DMS53 treated with DMSO at 0.1 percent for 48 hours (cell line): Measurements from ENCODE around the gene FREY1.

ENCODE experiments used
- DNase-seq: peaks from one replicate; lab custom pipeline; 2025; ENCODE audit not compliant: unreplicated experiment; lab: John Stamatoyannopoulos, UW

FREY1 gene, protein sequence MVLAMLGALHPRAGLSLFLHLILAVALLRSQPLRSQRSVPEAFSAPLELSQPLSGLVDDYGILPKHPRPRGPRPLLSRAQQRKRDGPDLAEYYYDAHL

DNA sequence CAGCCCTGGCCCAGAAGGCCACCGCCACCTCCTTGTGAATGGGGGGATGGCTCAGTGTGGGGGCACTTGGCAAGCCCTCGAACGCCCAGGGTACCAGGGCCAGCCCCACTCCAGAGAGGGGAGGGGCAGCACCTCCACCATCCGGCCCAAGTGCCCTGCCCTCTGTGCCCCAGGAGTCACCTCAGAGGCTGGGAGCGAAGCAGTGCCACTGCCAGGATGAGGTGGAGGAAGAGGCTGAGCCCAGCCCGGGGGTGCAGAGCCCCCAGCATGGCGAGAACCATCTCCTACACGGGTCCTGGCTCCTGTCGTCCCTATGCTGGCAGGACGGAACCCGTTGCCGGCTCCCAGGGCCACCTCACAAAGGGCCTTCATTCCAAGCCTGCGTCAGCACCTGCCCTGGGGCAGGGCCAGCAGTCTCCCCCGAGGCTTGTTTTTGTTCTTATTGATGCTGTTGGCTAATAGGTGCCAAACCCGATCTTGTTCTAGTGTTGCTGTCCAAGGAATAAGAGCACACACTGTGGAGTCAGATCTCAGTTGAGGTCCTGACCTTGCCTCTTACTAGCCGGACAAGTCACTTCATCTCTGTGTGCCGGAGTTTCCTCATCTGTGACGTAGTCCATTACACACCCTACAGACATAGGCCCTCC is at the start of gene FREY1:
FREY1 (minus strand) TSS at position 307 of the 647 bp plus-strand sequence; CDS start at position 281, 26 bp downstream.
- DNase-seq: no peak

DNA sequence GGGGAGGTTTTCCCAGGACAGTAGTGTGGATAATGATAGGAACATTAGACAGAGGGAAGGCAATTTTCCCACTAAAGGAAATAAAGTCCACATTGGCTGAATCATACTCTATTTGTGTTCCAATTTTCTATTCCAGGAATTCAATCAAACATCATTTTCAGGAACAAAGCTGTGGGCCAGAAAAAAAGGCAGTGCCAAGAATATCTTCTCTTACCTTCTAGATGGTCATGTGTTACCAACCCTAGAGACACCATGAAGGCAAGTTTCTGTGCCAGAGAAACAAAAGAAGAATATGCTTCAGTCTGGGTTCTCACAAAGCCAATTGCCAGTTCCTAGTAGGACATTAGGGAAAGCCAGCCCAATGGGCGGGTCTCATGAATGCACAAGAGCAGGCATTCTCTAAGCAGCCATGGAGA is 42.9 kb upstream of the FREY1 start:
- no peak for DNase-seq

DNA sequence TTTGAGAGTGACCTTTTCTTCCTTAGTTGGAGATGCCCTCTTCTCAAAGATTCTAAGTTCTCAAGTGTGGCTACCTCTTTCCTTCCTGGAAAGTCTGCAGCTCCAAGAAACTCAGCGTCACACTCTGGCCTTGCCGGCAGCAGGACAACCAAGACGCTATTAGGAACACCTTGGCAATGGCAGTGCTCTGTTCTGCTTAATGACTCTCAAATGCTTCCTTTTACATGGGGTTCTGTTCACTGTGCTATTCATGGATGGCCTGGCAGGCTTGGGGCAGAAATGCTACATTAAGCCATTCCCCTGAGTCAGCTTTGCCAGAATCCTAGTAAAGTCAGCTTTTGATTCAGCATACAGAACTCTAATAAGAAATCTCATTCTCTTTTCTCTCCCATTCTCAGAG is 41.3 kb upstream of the FREY1 start:
- no peak for DNase-seq

DNA sequence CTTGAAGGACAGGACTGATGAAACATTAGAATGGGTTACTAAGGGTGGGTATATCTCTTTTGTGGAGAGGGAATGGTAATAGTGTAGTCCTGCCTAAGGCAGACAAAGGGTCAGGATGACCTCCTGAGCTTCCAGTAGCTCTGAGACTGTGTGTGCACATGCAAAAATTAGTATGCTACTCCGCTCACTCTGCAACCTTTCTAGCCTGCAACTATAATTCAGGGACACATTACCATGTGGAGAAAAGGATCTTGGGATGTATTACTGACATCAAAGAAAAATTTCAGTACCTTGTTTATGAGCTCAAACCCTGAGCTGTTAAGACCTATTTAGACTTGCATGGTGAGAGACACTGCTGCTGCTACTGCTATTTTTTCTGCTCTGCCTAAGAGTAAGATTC is 40.8 kb upstream of the FREY1 start:
- DNase-seq: no peak

DNA sequence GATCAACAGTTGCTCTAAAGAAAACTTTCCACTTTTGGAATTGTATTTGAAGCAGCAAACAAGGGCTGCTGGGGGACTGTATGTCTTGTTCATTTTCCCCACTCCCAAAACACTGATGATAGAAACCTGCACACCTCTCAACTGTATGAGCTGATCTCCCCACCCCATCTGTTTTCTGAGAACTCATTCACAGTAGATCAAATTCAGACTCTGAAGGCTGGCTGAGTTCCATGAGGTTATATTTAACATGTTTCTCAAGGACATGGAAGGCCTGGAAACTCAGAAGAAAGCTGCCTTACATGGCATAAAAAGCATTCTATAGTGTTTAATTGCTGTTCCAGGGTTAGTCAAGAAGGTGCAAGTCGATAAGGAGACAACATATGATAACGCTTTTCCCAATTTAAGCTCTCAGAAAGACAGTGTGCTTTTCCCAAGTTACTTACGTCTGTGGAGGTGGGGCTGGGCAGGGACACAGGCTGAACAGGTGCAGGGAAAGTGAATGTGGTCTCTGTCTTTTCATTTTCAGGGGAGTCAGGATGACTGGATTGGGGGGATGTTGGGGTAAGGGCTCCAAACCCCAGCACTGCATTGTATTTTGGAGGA is 38.4 kb upstream of the FREY1 start:
- no peak for DNase-seq

DNA sequence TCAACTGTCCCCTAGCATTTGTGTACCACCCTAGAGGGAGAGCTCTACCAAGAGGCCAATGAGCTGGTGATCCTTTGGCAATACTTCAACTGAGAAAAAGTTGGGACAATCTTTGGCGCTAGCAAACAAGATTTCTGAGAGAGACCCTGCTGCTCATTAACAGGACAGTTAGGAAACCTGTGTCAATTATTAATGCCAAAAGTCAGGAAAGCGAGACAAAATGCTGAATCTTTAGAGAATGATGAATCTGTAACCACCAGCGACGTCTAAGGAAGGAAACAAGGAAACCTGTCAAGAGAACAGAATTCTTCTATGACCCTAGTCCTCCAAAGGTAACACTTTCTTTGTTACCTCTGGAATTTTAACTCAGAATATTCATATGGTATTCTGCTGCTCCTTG is 35.3 kb upstream of the FREY1 start:
- DNase-seq: no peak

DNA sequence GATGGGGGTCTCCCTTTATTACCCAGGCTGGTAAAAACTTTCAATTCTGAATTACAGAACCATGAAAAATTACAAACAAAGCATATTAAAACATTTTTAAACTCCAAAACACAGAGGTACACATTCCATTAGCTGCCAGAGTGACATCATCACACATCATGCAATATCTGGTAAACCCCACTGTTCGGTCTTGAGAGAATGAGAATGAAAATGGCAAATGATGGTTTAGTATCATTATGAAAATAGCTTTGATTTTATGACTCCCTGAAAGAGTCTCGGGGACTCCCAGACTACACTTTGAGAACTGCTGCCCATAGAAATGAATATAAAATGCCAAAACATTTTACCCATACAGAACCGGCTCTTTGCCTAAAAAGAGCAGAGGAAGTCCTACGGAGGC is 34.2 kb upstream of the FREY1 start:
- DNase-seq: no peak

DNA sequence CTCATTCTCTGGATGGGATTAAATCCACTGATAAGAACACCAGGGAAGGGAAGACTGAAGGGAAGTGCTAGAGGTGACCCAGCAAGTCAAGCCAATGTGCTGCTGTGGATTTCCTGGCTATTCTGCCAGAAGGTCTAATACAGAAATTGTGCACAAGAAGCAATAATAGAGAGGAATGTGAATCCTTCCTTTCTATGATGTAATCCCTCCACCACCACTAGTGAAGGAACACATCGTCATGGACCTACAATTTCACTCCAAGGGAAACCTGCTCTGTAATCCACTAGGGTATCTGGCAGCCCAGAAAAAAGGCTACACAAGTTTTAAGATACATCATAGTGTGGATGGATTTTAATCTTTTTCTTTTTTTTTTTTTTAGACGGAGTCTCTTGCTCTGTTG is 32.8 kb upstream of the FREY1 start:
- no peak for DNase-seq

DNA sequence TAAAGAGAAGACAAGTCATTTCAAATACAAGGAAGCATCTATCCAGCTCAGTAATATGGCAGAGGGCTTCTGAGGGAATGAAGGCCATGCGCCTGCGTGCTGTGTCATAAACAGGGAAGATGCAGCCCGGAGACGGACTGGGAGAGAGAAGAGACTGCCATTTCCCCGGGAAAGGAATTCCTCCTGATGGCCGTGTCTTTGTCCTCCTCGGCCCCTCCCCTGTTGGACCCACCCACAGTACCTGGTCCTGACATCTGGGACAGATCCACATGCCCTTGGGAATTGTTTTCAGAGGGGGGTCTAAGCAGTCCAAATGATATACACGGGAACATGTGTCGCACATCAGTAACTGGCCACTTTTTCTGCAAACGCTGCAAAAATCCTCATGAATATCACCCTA is 30.8 kb upstream of the FREY1 start:
- DNase-seq: no peak

DNA sequence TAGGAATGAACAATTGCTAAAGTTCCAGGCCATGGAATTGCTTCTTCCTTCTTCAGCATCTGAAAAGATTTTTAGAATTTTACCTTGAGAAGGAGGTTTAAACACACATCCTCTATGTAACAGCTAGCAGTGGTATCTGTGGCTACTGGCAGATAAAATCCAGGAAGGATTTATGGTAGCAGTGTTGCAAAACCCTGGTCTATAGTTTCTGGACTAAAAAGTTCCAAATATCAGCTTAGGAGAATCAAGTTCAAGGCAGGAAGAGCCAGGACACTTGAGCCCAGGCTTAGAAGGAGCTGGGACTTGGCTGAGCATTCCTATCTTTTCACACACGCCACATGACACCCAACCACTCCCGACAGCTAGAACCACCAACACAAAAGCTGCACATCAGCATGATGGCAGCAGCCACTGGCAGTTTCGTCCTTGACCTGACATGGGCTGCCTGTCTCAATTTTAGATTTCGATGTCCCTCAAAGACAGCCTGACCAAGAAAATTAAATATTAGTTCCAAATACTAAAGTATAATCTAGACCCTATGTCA is 29.5 kb upstream of the FREY1 start:
- DNase-seq: no peak

DNA sequence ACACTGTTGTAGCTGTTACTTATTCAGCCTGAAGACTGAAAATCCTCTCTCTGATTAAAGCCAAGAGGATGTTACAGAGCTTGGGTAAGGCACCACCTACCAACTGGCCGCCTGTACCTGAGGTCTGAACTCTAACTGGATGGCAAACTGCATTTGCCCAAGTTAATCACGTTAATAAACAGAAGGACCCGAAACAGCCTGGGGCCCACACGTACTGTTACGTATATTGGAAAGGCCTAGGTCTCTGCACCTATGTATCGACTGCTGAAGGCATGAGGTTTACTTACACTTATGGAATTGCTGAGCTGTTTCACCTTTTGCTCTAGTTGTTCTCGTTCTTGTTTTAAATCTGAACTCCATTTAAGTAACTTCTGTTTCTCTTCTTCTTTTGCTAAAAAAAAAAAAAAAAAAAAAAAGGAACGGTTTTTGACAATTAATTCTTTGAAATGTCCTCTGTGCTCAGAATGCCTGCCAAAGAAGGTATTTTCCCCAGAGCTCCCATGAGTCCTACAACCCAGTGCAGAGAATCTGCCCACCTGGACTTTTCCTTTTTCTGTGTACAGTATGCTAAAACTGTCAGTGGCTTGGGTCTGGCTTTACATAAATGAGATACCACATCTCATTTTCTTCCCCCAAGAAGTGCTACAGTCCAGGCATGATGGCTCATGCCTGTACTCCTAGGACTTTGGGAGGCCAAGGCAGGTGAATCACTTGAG is 28.4 kb upstream of the FREY1 start:
- no peak for DNase-seq

DNA sequence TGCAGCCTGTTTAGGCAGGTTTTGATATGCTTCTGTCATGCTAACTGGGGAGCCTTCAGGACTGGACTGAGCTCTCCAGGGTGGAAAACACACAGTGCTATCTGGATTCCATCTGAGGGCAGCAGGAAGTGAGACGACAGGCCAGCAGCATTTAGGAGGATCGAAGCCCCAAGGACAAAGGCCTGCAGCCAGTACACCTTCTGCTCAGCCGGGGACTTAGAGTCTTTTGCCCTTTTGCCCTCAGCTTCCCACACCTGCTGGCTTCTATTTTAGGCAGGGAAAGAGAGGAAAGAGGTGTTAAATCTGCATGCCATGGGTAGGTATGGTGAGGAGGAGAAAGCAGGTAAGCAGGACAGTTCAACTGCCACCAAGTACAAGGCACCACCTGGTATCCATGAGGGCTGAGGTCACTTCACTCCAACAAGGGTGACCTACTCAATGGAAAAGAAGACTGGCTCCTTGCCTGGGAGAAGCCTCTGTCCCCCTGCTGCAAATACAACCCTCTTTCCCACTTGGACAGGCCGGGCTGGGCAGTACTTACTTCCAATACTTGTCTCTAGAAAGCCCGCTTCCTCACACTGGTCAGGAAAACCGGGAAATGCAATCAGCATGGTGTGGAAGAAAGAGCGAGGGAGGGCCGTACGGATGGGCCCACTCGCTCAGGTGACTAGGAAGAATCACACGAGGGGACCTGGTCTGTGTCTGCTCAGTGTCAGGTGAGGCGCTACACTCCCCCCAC is 27.7 kb upstream of the FREY1 start:
- no peak for DNase-seq

DNA sequence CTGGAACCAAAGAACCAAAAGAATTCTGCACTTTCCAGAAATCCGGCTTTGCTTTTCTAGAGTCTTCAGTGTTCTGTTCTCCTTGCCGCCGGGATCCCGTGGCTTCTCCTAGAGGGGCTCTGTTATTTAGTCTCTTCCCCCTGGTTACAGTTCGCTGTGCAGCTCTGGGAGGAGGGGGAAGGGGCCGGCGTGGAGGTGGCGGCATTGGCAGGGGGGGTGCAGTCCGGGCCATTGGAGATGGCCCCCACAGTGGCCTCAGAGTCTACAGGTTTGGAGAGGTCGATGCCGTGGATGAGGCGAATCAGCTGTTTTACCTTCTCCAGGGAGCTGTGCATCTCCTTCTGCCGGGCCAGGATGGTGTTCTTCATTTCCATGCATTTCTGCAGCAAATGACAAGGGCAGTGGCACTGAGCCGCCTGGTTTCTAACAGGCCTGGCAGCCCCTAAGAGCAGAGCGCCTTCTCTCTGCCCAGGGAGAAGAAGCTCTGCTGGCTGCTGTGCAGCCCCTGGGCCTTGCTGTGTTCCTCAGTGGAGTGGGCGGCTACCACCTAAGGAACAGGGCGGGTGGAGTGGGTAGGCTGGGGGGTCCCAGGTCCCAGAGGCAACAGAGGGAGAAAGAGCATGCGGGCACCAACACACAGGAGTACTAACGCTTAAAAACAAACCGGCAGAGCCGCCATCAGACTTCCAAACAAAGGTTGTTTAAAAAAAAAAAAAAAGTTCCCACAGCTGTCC is 26.9 kb upstream of the FREY1 start:
- no peak for DNase-seq

DNA sequence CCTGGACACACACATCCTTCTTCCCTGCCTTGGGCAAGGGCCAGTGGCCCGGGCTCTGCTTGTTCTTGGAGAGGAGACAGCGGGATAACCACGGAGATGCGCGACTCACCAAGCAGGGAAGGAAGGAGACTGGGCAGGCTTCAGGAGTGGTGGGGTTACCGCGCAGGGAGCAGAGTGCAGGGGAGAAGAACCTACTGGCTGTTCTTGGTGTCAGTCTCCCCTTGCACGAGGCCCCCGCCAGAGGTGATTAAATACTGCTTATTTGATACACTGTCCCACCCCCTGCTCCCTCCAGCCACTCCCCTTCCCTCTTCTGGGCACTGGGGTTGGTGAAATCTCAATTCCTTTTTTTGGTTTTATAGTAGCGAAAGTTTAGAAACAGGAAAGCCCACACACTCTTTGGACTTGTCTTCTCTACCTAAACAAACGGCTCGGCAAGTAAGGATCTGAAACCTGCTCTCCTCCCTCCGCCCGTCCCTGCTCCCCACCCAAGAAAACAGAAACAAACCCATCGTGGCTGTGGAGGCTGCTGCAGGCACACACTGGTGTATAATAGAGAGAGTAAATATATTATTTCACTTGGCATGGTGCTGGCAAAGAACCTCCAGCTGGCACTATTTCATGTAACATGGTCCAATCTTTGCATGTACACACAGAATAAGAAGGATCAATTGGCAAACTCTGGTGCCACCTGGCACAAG is 26.2 kb upstream of the FREY1 start:
- no peak for DNase-seq

DNA sequence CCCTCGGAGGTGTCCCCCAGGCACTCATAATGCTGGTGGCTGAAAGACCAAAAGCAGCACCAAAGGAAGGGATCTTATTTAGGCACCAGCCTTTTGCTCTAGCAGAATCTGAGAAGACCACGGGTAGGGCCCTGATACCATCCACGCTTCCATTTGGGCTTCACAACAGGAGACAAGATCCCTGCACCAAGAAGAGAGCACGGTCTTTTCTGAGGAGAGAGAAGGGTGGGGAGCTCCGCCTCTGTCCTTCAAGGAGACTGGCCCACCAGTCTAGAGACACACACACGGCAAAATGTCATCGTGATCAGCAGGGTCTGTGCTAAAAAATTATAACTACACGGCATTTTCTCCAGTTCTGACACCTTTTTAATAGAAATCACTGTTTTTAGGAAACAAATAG is 25.1 kb upstream of the FREY1 start:
- no peak for DNase-seq

DNA sequence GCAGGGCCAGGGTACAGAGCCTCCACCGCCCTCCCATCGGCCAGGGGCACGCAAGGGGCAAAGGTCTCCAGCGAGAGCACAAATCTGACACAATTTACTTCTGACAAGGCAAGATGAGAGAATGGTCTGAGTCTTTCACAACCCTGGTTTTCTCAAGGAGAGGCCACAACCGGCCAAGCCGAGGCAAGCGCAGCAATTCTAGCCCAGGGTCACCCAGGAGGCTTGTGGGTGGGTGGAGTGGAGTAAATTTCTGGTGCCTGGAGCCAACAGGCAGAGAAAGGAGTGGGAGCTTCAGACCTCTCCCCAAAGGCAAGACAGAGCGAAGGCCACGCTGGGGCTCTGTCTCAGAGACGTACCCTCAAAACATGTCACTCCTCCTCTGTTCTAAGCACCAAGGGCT is 24.7 kb upstream of the FREY1 start:
- DNase-seq: no peak

DNA sequence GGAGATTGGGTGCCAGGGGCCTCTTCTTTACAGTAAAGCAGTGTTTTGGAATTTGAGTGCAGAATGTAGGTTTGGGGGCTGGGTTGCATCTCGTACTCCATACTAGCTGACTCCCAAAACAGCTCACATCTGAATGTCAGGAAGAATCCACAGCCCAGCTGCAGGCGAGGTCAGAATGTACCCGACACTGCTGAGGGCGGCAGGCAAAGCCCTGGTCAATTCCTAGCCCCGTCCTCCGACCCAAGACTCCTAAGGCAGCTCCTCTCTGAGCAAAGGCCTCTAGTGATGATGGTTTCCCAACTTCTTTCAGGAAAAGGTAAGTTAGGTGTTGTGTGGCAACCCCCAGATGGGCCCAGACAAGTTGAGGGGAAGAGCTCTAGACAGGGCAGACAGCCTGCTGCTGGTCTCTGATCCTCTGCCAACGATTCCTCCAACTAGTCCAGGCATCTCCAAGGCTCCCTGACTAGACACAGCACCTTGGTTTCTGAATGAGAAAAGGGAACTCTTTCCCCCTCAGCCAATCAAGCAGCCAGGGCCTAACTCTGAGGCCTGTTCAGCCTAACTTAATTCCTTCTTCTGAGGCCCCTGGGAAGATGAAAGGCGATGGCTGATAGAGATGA is 24.0 kb upstream of the FREY1 start:
- no peak for DNase-seq

DNA sequence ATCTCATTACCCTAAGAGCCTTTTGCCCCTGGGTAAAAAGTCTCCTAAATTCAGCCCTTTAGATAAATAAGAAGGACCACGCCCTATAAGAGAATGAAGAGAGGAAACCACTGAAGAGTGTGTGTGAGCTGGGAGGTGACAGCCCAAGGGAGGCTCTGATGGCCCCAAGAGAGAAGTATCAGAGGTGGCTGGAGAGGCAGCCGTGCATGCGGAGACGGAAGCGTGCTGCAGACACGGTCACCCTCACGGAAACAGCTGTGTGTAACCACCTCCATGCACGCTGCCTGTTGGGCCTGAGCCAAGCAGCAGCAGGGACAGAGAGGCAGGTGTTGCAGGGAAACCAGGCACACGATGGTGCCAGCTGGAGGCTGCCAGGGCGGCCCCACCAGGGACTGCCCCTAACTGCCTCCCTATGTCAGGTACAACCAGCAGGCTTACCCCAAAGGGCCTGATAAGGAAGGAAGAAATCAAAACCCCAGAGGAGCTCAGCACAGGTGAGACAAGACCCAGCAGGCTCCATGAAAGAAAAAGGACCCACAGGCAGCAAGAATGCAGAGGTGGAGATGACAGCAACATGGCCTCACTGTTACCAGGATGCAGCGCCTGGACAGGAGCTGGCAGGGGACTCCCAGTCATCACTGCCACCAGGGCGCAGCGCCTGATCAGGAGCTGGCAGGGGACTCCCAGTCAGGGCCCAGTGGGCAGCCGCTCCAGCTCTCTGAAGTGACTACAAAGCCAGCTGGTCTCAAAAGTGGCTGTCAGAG is 23.1 kb upstream of the FREY1 start:
- peak; percentile 79 for DNase-seq

DNA sequence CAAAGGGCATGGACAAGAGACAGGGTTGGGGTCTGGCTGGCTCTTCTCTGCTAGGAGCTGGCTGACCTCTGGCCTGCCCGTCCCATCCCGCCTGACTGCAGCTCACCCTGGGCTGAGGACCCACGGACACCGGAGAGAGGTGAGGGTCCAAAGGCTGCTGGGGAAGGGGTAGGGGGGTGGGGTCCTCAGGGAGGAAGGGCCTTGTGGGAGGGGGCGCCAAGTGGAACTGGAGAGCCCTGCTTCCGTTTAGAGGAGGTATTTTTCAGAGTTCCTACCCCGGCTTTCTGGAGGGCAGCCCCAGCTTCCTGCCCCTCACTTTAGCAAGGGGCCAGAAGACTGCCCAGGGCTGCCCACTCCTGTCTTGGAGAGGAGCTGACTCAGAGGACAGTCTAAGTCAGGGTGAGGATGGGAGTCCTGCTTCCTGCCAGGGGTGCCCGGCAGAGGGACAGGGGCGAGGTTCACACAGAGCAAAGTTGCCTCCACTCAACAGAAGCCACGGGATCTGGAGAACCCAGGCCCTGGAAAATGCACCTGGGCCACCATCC is 22.5 kb upstream of the FREY1 start:
- DNase-seq: peak; percentile 29
